ENCODE results near the gene PCLO.
"Not testable (repeated sequence)": the region's sequence is repeated elsewhere in the genome, so short reads cannot be mapped to it uniquely, and the experiment has no call there.

PCLO gene

DNA sequence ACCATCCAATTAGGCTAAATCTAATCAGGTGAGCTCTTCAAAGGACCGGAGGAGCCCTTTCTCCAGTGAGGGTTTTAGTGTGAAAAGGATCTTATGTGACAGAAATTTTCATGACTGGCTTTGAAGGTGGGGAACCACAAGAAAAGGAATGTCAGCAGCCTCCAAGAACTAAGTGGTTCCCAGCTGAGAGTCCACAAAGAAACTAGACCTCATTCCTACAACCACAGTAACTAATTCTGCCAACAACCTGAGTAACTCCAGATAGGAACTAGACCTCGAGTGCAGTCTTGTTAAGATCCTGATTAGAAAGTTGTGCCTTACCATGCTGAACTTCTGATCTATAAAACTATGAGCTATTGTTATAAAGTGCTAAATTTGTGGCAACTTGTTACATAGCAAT, 51.3 kb downstream of the PCLO start:
- TF ChIP-seq, protein P1, sequence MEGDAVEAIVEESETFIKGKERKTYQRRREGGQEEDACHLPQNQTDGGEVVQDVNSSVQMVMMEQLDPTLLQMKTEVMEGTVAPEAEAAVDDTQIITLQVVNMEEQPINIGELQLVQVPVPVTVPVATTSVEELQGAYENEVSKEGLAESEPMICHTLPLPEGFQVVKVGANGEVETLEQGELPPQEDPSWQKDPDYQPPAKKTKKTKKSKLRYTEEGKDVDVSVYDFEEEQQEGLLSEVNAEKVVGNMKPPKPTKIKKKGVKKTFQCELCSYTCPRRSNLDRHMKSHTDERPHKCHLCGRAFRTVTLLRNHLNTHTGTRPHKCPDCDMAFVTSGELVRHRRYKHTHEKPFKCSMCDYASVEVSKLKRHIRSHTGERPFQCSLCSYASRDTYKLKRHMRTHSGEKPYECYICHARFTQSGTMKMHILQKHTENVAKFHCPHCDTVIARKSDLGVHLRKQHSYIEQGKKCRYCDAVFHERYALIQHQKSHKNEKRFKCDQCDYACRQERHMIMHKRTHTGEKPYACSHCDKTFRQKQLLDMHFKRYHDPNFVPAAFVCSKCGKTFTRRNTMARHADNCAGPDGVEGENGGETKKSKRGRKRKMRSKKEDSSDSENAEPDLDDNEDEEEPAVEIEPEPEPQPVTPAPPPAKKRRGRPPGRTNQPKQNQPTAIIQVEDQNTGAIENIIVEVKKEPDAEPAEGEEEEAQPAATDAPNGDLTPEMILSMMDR (IDR thresholded peaks at IDR 0.05; ENCODE audit: low read depth, low read length), result no peak
- DNase-seq (ENCODE audit: extremely low read depth, low read depth), result no peak

DNA sequence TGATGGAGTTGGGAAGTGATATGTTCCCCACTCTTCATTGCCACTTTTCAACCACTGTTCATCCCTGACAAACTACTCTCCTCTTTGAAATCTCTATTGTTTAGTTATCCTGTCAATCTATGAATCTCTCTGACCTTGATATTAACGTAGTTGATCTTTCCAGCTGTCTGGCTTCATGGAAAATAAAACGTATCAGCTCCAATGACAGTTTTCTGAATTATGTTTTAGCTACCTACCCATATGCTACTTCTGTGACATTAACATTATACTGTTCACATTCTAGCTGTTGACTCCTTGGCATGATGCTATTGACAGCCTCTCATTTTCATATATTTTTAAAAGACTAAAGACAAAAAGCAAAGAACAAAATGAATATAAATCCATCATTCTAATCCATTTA, 53.3 kb downstream of the PCLO start:
- no peak for DNase-seq (ENCODE audit: extremely low read depth, low read depth)
- TF ChIP-seq, protein P1 (IDR thresholded peaks at IDR 0.05; ENCODE audit: low read depth, low read length), result no peak

DNA sequence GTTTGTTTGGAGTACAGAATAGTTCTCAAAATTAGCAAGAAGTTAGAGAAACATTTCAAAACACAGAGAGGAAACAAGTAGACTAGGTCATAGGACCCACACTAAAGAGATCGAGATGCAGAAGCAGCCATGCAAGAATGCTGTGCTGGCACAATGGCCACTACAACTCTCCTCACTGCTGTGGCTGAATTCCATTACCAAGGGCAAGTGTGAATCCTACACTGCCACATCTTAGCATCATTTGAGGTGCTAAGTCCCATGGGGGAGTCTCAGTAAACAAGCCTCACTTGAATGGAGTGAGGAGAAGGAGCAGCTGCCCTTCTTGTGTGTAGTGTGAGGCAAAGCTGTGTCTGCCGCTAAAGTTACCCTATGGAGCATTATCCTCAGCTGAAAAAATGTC, 56.7 kb downstream of the PCLO start:
- no peak for DNase-seq (ENCODE audit: extremely low read depth, low read depth)
- TF ChIP-seq, protein P1 (IDR thresholded peaks at IDR 0.05; ENCODE audit: low read depth, low read length), result no peak

DNA sequence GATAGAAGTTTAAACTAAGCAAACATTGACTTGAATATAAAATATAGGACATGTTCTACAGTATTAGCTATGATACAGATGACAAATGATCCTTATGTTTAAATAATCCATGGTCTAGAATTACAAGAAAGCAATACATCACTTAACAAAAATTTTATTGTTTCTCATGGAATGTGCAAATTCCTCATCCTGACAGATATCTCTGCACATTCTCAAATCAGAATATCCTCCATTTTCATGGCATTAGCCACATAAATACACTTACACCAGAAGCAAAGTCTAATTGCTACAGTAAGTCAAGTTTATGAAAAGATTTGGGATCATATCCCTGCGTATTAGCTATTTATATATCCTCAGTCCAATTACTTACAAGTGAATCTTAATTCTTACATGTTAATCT, 57.6 kb downstream of the PCLO start:
- no peak for DNase-seq (ENCODE audit: extremely low read depth, low read depth)
- TF ChIP-seq, protein P1 (IDR thresholded peaks at IDR 0.05; ENCODE audit: low read depth, low read length), result no peak

DNA sequence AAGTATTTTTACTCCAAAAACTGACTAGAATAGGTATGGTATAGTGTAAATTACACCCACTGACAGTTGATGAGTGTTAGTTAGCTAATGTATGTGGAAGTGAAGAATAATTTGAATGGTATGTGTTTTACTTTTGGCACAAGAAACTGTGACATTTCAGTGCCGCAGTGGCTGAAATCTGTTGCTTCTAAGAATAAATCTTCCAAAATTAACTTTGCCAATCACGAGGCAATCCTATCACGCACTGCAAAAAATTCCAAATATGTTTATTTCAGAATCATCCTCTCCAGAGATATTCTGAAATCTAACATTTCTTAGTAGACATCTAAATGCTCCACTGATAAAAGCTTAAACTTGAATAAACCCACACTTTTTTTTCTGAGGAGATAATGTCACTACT, 61.2 kb downstream of the PCLO start:
- no peak for DNase-seq (ENCODE audit: extremely low read depth, low read depth)
- TF ChIP-seq, protein P1 (IDR thresholded peaks at IDR 0.05; ENCODE audit: low read depth, low read length), result no peak

DNA sequence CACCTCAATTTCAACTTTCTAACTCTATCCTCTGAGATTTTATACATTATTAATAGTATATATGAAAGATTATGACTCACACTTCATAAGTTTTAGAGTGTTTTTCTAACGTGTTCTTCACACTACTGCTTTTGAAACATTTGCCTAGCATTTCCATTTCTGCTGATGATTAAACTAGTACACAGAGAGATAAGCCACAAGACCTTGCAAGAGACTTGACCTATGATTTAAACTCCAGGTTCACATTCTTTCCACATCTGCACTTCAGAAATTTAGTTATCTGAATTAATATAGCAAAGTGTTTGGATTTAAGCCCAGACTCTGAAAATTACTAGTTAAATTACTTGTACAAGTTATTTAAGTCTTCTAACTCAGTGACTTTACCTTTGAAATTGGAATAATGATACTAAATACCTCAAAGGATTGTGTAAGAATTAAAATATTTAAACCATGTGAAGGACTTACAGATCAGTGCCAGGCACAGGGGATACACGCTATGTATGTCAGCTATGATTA, 66.6 kb downstream of the PCLO start:
- no peak for DNase-seq (ENCODE audit: extremely low read depth, low read depth)
- TF ChIP-seq, protein P1 (IDR thresholded peaks at IDR 0.05; ENCODE audit: low read depth, low read length), result no peak

DNA sequence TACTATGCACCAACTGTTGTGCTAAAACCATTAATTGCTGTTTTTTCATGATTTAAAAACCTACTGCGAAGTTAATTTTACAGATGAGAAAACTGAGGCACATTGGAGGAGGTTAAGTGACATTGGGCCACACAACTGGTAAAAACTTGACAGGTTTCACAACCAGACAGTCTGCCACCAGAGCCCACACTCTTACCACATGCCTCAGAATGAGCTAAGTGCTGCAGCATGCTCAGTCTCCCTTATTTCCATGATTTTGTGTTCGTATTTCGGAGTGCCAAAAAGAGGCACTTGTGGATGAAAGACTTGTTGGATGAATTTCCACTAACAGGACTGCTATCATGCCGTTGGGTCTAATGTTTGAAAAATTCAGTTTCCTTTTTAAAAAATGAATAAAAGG, 77.4 kb downstream of the PCLO start:
- no peak for DNase-seq (ENCODE audit: extremely low read depth, low read depth)
- TF ChIP-seq, protein P1 (IDR thresholded peaks at IDR 0.05; ENCODE audit: low read depth, low read length), result no peak

DNA sequence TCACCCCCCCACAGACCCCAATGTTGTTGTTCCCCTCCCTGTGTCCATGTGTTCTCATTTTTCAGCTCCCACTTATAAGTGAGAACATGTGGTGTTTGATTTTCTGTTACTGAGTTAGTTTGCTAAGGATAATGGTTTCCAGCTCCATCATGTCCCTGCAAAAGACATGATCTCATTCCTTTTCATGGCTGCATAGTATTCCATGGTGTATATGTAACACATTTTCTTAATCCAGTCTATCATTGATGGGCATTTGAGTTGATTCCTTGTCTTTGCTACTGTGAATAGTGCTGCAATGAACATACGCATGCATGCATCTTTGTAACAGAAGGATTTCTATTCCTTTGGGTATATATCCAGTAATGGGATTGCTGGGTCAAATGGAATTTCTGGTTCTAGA, 82.8 kb downstream of the PCLO start:
- not testable (repeated sequence) for DNase-seq (ENCODE audit: extremely low read depth, low read depth)

Data from AG09319 (cell line).